Liver (tissue), 9 donors: ENCODE measurements around the gene CHSY1. TPM values are rescaled to one million over a fixed set of nuclear protein-coding genes. Genes with fewer than 3 reads are reported as not detected.

Source experiments
- DNase-seq: peaks from one replicate; pipeline ENCODE4 v3.0.0-alpha.2; 2017; ENCODE audit warnings: low spot score
- H3K27ac ChIP-seq, 2 donors: one replicate each; pipeline ENCODE4 v1.7.0; 2013; ENCODE audit warnings: inconsistent platforms in 2 of 2, low read length in 2 of 2, control low read depth in 1 of 2, low read depth in 1 of 2, mild to moderate bottlenecking in 1 of 2
- H3K27me3 ChIP-seq, 4 donors: one replicate each; pipeline versions ENCODE4 v1.6.1 to v1.7.0; 2013; ENCODE audit warnings: low read length in 3 of 4, inconsistent platforms in 1 of 4, mild to moderate bottlenecking in 1 of 4, moderate library complexity in 1 of 4; ENCODE audit not compliant: control insufficient read depth in 4 of 4, insufficient read depth in 4 of 4
- H3K36me3 ChIP-seq, 4 donors: one replicate each; pipeline versions ENCODE4 v1.6.1 to v1.7.0; 2013; ENCODE audit warnings: low read length in 3 of 4, mild to moderate bottlenecking in 3 of 4, low read depth in 1 of 4, moderate library complexity in 1 of 4; ENCODE audit not compliant: control insufficient read depth in 4 of 4, insufficient read depth in 3 of 4
- H3K4me1 ChIP-seq, 4 donors: one replicate each; pipeline versions ENCODE4 v1.6.1 to v1.7.0; 2013; ENCODE audit warnings: low read length in 3 of 4, mild to moderate bottlenecking in 3 of 4, moderate library complexity in 1 of 4; ENCODE audit not compliant: control insufficient read depth in 4 of 4, insufficient read depth in 4 of 4
- H3K4me3 ChIP-seq, 3 donors: one replicate each; pipeline versions ENCODE4 v1.6.1 to v1.7.0; 2013; ENCODE audit warnings: low read length in 3 of 3, control low read depth in 1 of 3, low read depth in 1 of 3, mild to moderate bottlenecking in 1 of 3
- H3K9ac ChIP-seq, 2 donors: one replicate each; pipeline ENCODE4 v1.7.0; 2013; ENCODE audit warnings: low read length in 2 of 2, mild to moderate bottlenecking in 2 of 2, moderate library complexity in 2 of 2, control low read depth in 1 of 2, low read depth in 1 of 2
- H3K9me3 ChIP-seq, 4 donors: one replicate each; pipeline versions ENCODE4 v1.6.1 to v1.7.0; 2013; ENCODE audit warnings: low read length in 3 of 4; ENCODE audit not compliant: control insufficient read depth in 4 of 4
- ATF3 ChIP-seq: IDR thresholded peaks from 2 replicates; pipeline ENCODE4 v1.6.1; 2016; ENCODE audit warnings: antibody characterized with exemption
- CTCF ChIP-seq: fragments of 150-350 bp; IDR thresholded peaks from 2 replicates; pipeline ENCODE4 v1.5.1; 2017; ENCODE audit warnings: improper control_type of control experiment, low read depth, low read length; ENCODE audit not compliant: missing input control
- EGR1 ChIP-seq, 2 donors: IDR thresholded peaks; 2 replicates each; pipeline ENCODE4 v1.6.1; 2016 to 2018; ENCODE audit warnings: antibody characterized with exemption in 2 of 2, low read depth in 2 of 2
- FOXA1 ChIP-seq: IDR thresholded peaks from 2 replicates; pipeline ENCODE4 v1.6.1; 2016; ENCODE audit warnings: antibody characterized with exemption
- FOXA2 ChIP-seq: IDR thresholded peaks from 2 replicates; pipeline ENCODE4 v1.6.1; 2016; ENCODE audit warnings: antibody characterized with exemption
- GABPA ChIP-seq, 2 donors: IDR thresholded peaks in 1 of 2; conservative IDR thresholded peaks in 1 of 2; 2 replicates each; pipeline ENCODE4 v1.6.1; 2016; ENCODE audit warnings: antibody characterized with exemption in 2 of 2, mild to moderate bottlenecking in 1 of 2, moderate library complexity in 1 of 2
- HNF4A ChIP-seq, 2 donors: conservative IDR thresholded peaks; 2 replicates each; pipeline ENCODE4 v1.6.1; 2016; ENCODE audit warnings: antibody characterized with exemption in 2 of 2, mild to moderate bottlenecking in 2 of 2
- HNF4G ChIP-seq: IDR thresholded peaks from 2 replicates; pipeline ENCODE4 v1.6.1; 2016; ENCODE audit warnings: antibody characterized with exemption
- MAX ChIP-seq: IDR thresholded peaks from 2 replicates; pipeline ENCODE4 v1.6.1; 2016; ENCODE audit warnings: antibody characterized with exemption
- NR2F2 ChIP-seq: IDR thresholded peaks from 2 replicates; pipeline ENCODE4 v1.6.1; 2016; ENCODE audit warnings: antibody characterized with exemption
- RAD21 ChIP-seq, 2 donors: IDR thresholded peaks; 2 replicates each; pipeline ENCODE4 v1.6.1; 2016; ENCODE audit warnings: antibody characterized with exemption in 2 of 2, mild to moderate bottlenecking in 2 of 2
- REST ChIP-seq: IDR thresholded peaks from 2 replicates; pipeline ENCODE4 v1.6.1; 2016; ENCODE audit warnings: antibody characterized with exemption, mild to moderate bottlenecking
- RXRA ChIP-seq, 2 donors: IDR thresholded peaks; 2 replicates each; pipeline ENCODE4 v1.6.1; 2017 to 2018; ENCODE audit warnings: antibody characterized with exemption in 2 of 2, mild to moderate bottlenecking in 1 of 2
- SP1 ChIP-seq: IDR thresholded peaks from 2 replicates; pipeline ENCODE4 v1.6.1; 2018; ENCODE audit warnings: antibody characterized with exemption, mild to moderate bottlenecking
- TAF1 ChIP-seq: conservative IDR thresholded peaks from 2 replicates; pipeline ENCODE4 v1.6.1; 2016; ENCODE audit warnings: antibody characterized with exemption, mild to moderate bottlenecking
- YY1 ChIP-seq: IDR thresholded peaks from 2 replicates; pipeline ENCODE4 v1.6.1; 2016; ENCODE audit warnings: antibody characterized with exemption, mild to moderate bottlenecking
- ZBTB33 ChIP-seq: IDR thresholded peaks from 2 replicates; pipeline ENCODE4 v1.6.1; 2016; ENCODE audit warnings: antibody characterized with exemption
- WGBS: extraction: QIAGEN DNeasy Blood & Tissue Kit; methylation state at CpG from one replicate; pipeline ENCODE4 v1.1.7; 2013; 5-methylcytosine and 5-hydroxymethylcytosine counted together
- polyA plus RNA-seq, 2 donors: library from polyadenylated mRNA; stranded (reverse) in 1 of 2; unstranded in 1 of 2; fragments of 200-250 nt in 1 of 2; fragments of >200 nt in 1 of 2; fragmentation: Nextera tagmentation in 1 of 2; extraction: Ambion mirVana in 1 of 2; gene quantifications; one replicate each; pipeline versions ENCODE4 v1.2.1 to v1.2.3, GENCODE V29; 2013 to 2015
- total RNA-seq, 2 donors: library from RNA; depleted of rRNA; stranded (reverse); fragments of >200 nt; gene quantifications; one replicate each; pipeline ENCODE4 v1.2.3, GENCODE V29; 2014
- donor health status: healthy.
- donor health status: healthy.
- donor health status: healthy.
- donor health status: healthy.
- donor health status: healthy.

Gene CHSY1
- total and polyA plus RNA-seq, 4 donors = 1.4 to 12.3 (median 6.6) TPM

- H3K9ac ChIP-seq = no peak overlapping the region
- H3K4me3 ChIP-seq = no peak overlapping the region
- no peak for DNase-seq
- H3K36me3 ChIP-seq = no peaks in the 10 kb centered on the region
- no peaks in the 10 kb centered on the region for H3K27me3 ChIP-seq
- WGBS = 97% methylated on average over 2 of the region's 2 CpGs
- no peaks in the 10 kb centered on the region for H3K4me1 ChIP-seq
- no peaks in the 10 kb centered on the region for H3K9me3 ChIP-seq
- H3K27ac ChIP-seq = no peak overlapping the region
- TF ChIP-seq EGR1 (IDR thresholded peaks at IDR 0.05; ENCODE audit: low read depth in 2 of 2) (no peak), MAX (no peak), YY1 (no peak), NR2F2 (no peak), CTCF (no peak), HNF4G (no peak), RAD21 (IDR thresholded peaks at IDR 0.05) (no peak), TAF1 (no peak), FOXA2 (no peak), HNF4A (conservative IDR thresholded peaks at IDR 0.05) (no peak), SP1 (no peak), ZBTB33 (no peak), FOXA1 (no peak), REST (no peak), GABPA (IDR thresholded peaks at IDR 0.05 in 1 of 2, conservative IDR thresholded peaks at IDR 0.05 in 1 of 2) (no peak), RXRA (IDR thresholded peaks at IDR 0.05) (no peak), ATF3 (no peak)
Measured at GRCh38 chr15:101140697-101141065, 111.2 kb downstream of the CHSY1 start.
